NOMO-1 treated with dmso at 0.1 percent for 144 hours (cell line): ENCODE measurements around the gene VEGFB.

Experiments
- DNase-seq: peaks from one replicate; lab custom pipeline; 2025; ENCODE audit not compliant: unreplicated experiment; lab: John Stamatoyannopoulos, UW

The VEGFB gene

GRCh38 chr11:64276653-64277431 lies 42.5 kb downstream of the VEGFB start:
- DNase-seq = no peak

- no peak for DNase-seq
Measured at GRCh38 chr11:64278576-64279190, 44.3 kb downstream of the VEGFB start.

GRCh38 chr11:64281957-64282770 lies 47.8 kb downstream of the VEGFB start:
- no peak for DNase-seq

GRCh38 chr11:64283092-64283491 lies 48.7 kb downstream of the VEGFB start:
- DNase-seq = no peak

GRCh38 chr11:64284048-64284961 lies 49.9 kb downstream of the VEGFB start, which contains the start of gene BAD:
TSS of gene BAD (minus strand) at chr11:64284665. CDS start at chr11:64284368, 297 bp downstream.
- peak; percentile 90 for DNase-seq

- peak; percentile 69 for DNase-seq
Measured at GRCh38 chr11:64284962-64285884, 50.8 kb downstream of the VEGFB start, which contains the start of gene GPR137. TSS of gene GPR137 (plus strand) at chr11:64285848. CDS start at chr11:64286525, 677 bp downstream.

GRCh38 chr11:64285885-64286800 lies 51.8 kb downstream of the VEGFB start:
- no peak for DNase-seq

- no peak for DNase-seq
Measured at GRCh38 chr11:64286801-64287159, 52.4 kb downstream of the VEGFB start.

- DNase-seq = no peak
Measured at GRCh38 chr11:64287676-64288352, 53.4 kb downstream of the VEGFB start.

- no peak for DNase-seq
Measured at GRCh38 chr11:64288353-64288750, 54.0 kb downstream of the VEGFB start.
